GM18507 (cell line): ENCODE measurements around the gene OMA1.

Experiments used
- DNase-seq: peaks from one replicate; pipeline ENCODE4 v3.0.0; 2011; ENCODE audit warnings: low read depth; ENCODE audit not compliant: insufficient read length; ENCODE audit errors: extremely low spot score
- FAIRE-seq: peaks from 2 replicates; lab custom pipeline; 2011; peaks lifted over from hg19 to GRCh38; lab: Jason Lieb, UNC

OMA1 gene

GRCh38 chr1:58439946-58440345, 106.6 kb downstream of the OMA1 start:
- FAIRE-seq (no peak), DNase-seq (no peak)

DNA sequence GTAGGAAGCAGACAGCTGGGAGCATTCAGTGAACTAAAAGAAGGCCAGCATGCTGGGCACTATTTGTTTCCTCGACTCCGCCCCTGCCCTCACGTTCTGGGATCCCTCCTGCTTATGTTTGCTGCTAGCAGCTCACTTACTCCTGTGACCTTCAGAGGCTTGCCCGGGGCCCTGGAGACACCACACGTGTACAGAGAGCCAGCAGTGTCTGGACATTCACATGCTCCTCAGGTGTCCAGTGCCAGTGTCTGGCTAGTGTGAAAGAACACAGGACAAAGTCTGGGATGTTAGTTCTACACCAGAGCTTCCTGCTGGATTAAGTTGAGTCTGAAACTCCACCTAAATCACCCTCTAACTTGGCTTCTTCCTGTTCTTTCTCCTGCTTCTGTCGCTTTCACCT, 108.1 kb downstream of the OMA1 start:
- no peak for DNase-seq
- FAIRE-seq, result no peak

GRCh38 chr1:58437623-58438022, 108.9 kb downstream of the OMA1 start:
- FAIRE-seq (no peak), DNase-seq (no peak)

DNA sequence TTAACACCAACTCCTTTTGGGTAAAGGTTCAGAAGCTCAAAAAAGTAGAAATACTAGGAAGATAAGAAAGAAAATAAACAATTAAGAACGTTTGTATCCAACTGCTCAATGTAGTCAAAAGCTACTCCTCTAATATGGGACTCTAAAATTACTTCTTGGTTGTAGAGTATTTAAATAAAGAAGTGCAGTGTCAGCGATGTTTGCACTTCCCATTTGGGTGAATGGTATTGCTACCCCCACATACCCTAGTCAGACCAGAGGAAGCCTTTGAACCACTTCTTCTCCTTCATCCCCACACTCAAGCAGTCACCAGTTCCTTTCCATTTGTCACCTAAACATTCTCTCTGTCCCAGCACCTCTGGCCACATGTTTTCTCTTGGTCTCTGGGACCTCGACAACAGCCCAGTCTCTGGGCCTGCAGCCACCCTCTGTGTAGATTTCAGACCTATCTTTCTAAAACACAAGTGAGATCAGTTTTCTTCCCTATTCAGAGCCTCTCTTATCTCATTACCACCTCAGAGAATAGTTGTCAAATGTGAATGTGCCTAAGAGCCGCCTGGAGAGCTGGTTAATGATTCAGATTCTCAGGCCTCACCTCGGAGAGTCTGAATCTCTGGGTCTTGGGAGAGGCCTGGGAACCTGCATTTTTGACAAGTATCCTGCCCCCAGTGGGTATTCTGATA, 109.8 kb downstream of the OMA1 start:
- FAIRE-seq (no peak), DNase-seq (no peak)

GRCh38 chr1:58435376-58435775, 111.2 kb downstream of the OMA1 start:
- FAIRE-seq (no peak), DNase-seq (no peak)

GRCh38 chr1:58434607-58435006, 111.9 kb downstream of the OMA1 start:
- DNase-seq, result no peak
- no peak for FAIRE-seq

DNA sequence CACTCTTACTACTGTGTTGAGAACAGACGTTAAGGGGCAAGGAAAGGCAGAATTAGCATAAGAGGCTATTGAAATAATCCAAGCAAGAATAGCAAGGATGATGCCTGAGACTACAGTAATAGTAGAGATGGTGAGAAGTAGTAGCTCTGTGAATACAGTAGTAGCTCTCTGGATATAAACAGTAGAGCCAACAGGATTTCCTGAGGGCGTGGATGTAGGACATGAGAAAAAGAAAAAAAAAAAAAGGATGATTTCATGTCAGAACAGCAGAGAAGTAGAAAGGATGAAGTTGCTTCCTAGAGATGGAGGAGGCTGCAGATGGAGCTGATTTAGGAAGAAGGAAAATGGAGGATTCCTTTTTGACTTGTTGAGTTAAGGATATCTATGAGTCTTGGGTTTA, 112.3 kb downstream of the OMA1 start:
- DNase-seq (no peak), FAIRE-seq (no peak)

GRCh38 chr1:58432851-58433668, 113.5 kb downstream of the OMA1 start:
- DNase-seq, result no peak
- no peak for FAIRE-seq

DNA sequence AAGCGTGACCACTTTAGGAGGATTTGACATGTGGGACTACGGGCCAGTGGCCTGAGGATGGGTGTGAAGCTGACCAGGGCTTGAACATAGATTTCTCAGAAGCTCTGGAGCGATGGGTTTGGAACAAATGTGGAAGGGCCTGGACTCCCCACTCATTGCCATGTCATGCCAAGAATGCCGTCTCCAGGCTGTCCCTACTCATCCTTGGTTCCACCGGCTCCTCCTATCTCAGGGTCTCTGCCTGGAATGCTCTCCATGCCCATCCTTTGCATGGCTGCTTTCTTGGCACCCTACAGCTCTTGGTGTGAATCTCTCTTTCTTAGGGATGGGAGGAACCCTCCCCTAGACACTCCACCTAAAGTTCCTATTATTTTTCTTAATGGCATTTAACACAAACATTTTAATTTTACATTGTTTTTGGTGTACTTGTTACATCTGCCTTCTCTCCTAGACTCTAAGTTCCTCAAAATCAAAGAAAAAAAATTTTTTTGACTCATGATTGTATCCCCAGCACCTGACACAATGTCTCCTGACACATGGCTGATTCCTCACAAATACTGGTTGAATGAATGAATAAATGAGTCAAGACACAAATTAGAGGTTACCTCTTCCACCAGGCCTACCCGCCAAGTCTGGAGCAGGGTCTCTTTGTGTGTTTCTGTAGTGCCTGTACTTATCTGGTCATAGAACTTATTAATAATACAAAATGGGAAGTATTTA, 114.5 kb downstream of the OMA1 start:
- no peak for DNase-seq
- no peak for FAIRE-seq
